Cardiac muscle cell (in vitro differentiated cells and primary cell): ENCODE results near the gene TTC34. TPM values are rescaled to one million over a fixed set of nuclear protein-coding genes. Genes with fewer than 3 reads are reported as not detected.

Experiments
- DNase-seq, 2 donors: peaks; one replicate each; pipeline versions ENCODE4 v3.0.0 to v3.0.0-alpha.2; 2010 to 2017; ENCODE audit warnings: low read depth in 1 of 2, low spot score in 1 of 2
- H3K27ac ChIP-seq: fragments of 200-600 bp; sonication (generic); 2 replicates; pipeline ENCODE4 v1.5.1; 2016
- H3K27me3 ChIP-seq: fragments of 200-600 bp; sonication (generic); 2 replicates; pipeline ENCODE4 v1.6.0; 2016; ENCODE audit warnings: control low read depth
- H3K36me3 ChIP-seq: fragments of 200-600 bp; sonication (generic); 2 replicates; pipeline ENCODE4 v1.5.1; 2016; ENCODE audit warnings: control low read depth
- H3K4me1 ChIP-seq: fragments of 200-600 bp; sonication (generic); 2 replicates; pipeline ENCODE4 v1.8.1; 2017; ENCODE audit warnings: low read depth, mild to moderate bottlenecking, mixed run types
- H3K4me3 ChIP-seq: fragments of 200-600 bp; sonication (generic); 2 replicates; pipeline ENCODE4 v1.5.1; 2016; ENCODE audit warnings: mild to moderate bottlenecking
- H3K9me3 ChIP-seq: fragments of 200-600 bp; sonication (generic); 2 replicates; pipeline ENCODE4 v1.5.1; 2017; ENCODE audit warnings: low read depth, mild to moderate bottlenecking, control low read depth
- polyA plus RNA-seq: library from polyadenylated mRNA; unstranded; fragments of >200 nt; fragmentation: Nextera tagmentation; extraction: Ambion mirVana; gene quantifications from 2 replicates; pipeline ENCODE4 v1.2.1, GENCODE V29; 2016
- total RNA-seq: library from RNA; depleted of rRNA; stranded (reverse); fragments of >200 nt; gene quantifications from 2 replicates; pipeline ENCODE4 v1.2.3, GENCODE V29; 2016
- TF ChIP-seq, protein P1 (sequence below): IDR thresholded peaks from 2 replicates; pipeline ENCODE4 v1.5.1; 2012; ENCODE audit warnings: low read depth, mild to moderate bottlenecking, low read length

The TTC34 gene
- total and polyA plus RNA-seq, 2 experiments from 2014 or later: not detected

- no peak for DNase-seq
- no peaks in the 10 kb centered on the region for H3K4me1 ChIP-seq
- no peaks in the 10 kb centered on the region for H3K36me3 ChIP-seq
- no peaks in the 10 kb centered on the region for H3K9me3 ChIP-seq
- H3K27ac ChIP-seq: no peak overlapping the region
- no peaks in the 10 kb centered on the region for H3K27me3 ChIP-seq
- TF ChIP-seq, protein P1, sequence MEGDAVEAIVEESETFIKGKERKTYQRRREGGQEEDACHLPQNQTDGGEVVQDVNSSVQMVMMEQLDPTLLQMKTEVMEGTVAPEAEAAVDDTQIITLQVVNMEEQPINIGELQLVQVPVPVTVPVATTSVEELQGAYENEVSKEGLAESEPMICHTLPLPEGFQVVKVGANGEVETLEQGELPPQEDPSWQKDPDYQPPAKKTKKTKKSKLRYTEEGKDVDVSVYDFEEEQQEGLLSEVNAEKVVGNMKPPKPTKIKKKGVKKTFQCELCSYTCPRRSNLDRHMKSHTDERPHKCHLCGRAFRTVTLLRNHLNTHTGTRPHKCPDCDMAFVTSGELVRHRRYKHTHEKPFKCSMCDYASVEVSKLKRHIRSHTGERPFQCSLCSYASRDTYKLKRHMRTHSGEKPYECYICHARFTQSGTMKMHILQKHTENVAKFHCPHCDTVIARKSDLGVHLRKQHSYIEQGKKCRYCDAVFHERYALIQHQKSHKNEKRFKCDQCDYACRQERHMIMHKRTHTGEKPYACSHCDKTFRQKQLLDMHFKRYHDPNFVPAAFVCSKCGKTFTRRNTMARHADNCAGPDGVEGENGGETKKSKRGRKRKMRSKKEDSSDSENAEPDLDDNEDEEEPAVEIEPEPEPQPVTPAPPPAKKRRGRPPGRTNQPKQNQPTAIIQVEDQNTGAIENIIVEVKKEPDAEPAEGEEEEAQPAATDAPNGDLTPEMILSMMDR: no peak
- no peak overlapping the region for H3K4me3 ChIP-seq
Measured at GRCh38 chr1:2825487-2826189, 24.1 kb upstream of the TTC34 start.

DNA sequence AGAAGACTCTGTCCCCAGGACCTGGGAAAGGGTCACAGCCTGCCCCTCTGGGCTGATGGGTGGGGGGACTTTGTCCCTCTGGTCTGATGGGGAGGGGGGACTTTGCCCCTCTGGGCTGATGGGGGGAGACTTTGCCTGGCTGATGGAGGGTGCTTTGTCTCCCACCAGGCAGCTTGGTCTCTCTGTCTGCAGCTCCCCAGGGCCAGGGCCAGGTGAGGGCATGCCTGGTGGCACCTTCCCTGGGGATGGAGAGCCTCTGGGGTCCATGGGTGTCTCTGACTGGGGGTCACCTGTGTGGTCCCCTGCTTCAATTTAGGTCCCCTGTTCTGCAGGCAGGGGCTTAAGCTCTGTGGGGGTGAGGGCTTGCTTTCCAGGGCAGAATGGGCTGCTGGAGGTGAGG lies 23.5 kb upstream of the TTC34 start:
- Histone ChIP-seq H3K9me3 (no peaks in the 10 kb centered on the region), H3K36me3 (no peaks in the 10 kb centered on the region), H3K4me3 (no peak overlapping the region), H3K27ac (no peak overlapping the region), H3K4me1 (no peaks in the 10 kb centered on the region), H3K27me3 (no peaks in the 10 kb centered on the region)
- TF ChIP-seq, protein P1: no peak
- no peak for DNase-seq

- no peak for DNase-seq
- Histone ChIP-seq H3K4me1 (no peaks in the 10 kb centered on the region), H3K36me3 (no peaks in the 10 kb centered on the region), H3K4me3 (no peak overlapping the region), H3K27ac (no peak overlapping the region), H3K27me3 (no peaks in the 10 kb centered on the region), H3K9me3 (no peaks in the 10 kb centered on the region)
- TF ChIP-seq, protein P1: no peak
Measured at GRCh38 chr1:2823921-2824610, 22.6 kb upstream of the TTC34 start.

- no peak for DNase-seq
- TF ChIP-seq, protein P1: no peak
- Histone ChIP-seq H3K27me3 (no peaks in the 10 kb centered on the region), H3K27ac (no peak overlapping the region), H3K36me3 (no peaks in the 10 kb centered on the region), H3K4me3 (no peak overlapping the region), H3K4me1 (no peaks in the 10 kb centered on the region), H3K9me3 (peaks cover 3% of the 10 kb centered on the region)
Measured at GRCh38 chr1:2822621-2823145, 21.2 kb upstream of the TTC34 start.

- peaks cover 3% of the 10 kb centered on the region for H3K9me3 ChIP-seq
- H3K4me3 ChIP-seq: no peak overlapping the region
- no peaks in the 10 kb centered on the region for H3K4me1 ChIP-seq
- no peak for DNase-seq
- no peak overlapping the region for H3K27ac ChIP-seq
- no peaks in the 10 kb centered on the region for H3K27me3 ChIP-seq
- H3K36me3 ChIP-seq: no peaks in the 10 kb centered on the region
- TF ChIP-seq, protein P1: no peak
Measured at GRCh38 chr1:2821966-2822620, 20.6 kb upstream of the TTC34 start.
